ENCODE results near the gene MMP15.
"Not testable (repeated sequence)": the region's sequence is repeated elsewhere in the genome, so short reads cannot be mapped to it uniquely, and the experiment has no call there.

The MMP15 gene

GRCh38 chr16:58051821-58052603 lies 26.5 kb downstream of the MMP15 start:
- no peak for DNase-seq

- no peak for DNase-seq
Observed at GRCh38 chr16:58053682-58054005, 28.1 kb downstream of the MMP15 start.

GRCh38 chr16:58054289-58054688 lies 28.7 kb downstream of the MMP15 start:
- no peak for DNase-seq

GRCh38 chr16:58056580-58056979 lies 31.0 kb downstream of the MMP15 start:
- DNase-seq, result no peak

DNA sequence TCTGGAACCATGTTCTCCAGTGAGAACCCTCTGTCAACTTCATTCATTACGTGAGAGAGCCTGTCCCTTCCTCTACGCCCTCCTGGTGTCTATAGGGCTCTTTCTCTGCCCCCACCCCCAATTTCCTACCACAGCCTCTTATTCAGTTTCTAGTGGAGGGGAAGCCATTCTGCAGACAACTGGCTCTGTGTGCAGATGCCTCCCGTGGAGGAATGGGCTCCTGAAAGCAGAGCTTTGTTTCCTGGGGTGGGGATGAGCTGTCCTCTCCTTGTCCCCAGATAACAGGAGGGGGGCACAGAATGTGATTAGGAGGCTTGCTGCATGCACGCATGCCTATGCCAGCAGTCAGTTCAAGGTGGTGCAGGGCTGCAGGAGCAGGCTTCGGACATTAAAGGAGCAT lies 31.6 kb downstream of the MMP15 start:
- DNase-seq, result no peak

- DNase-seq, result no peak
Observed at GRCh38 chr16:58057784-58058183, 32.2 kb downstream of the MMP15 start.

DNA sequence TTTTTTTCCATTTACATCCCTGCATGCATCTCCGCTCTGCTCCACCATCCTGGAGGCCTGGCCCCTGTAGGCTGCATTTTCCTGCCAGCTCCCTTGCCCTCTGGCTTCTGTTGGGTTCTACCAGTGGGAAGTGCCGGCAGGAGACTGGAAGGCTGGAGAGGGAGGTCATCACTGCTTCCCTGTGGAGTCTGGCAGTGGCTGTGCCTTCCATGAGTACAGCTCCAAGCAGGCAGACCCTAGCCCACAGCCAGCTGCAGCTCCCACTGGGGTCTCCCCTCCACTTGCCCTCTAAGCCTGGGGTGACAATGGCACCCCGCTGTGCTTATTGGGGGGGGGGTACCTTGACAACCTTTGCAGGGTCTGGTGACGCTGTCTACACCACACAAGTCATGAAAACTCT lies 37.3 kb downstream of the MMP15 start:
- DNase-seq, result no peak

DNA sequence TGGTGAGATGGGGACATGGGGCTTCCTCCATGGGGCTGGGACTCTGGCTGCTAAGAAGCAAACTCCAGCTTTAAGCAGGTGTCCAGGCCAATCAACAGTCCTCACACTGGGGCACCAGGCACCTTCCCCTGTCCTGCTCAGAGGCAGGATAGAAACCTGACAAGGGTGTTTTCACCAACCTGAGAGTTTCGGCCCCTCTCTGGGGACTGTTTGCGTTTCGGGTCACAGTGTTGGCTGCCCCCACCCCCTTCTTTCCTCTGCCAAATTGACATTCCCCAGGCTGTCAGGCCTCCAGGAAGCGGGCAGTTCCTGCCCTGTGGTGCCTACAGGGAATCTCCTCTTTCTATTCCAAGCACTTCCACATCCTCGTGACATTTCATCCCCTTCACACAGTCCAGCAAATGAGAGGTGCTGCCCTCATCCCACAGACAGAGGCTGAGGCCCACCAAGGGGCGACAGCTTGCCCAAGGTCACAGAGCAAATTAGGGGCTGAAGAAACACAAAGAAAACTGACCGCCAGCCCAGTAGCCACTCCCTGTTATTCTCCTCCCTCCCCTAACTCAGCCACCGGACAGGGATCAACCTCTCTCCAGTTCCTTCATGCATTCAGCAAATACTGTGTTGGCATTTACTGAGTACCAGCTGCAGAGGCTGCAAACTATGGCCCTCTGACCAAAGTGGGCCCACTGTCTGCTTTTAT lies 38.0 kb downstream of the MMP15 start:
- no peak for DNase-seq

- DNase-seq, result no peak
Observed at GRCh38 chr16:58070585-58070984, 45.0 kb downstream of the MMP15 start.

GRCh38 chr16:58072134-58072533 lies 46.6 kb downstream of the MMP15 start:
- not testable (repeated sequence) for DNase-seq

GRCh38 chr16:58073086-58073485 lies 47.5 kb downstream of the MMP15 start:
- DNase-seq, result not testable (repeated sequence)

- no peak for DNase-seq
Observed at GRCh38 chr16:58074657-58075056, 49.1 kb downstream of the MMP15 start.

- no peak for DNase-seq
Observed at GRCh38 chr16:58076514-58076913, 51.0 kb downstream of the MMP15 start.

GRCh38 chr16:58077796-58078195 lies 52.2 kb downstream of the MMP15 start:
- no peak for DNase-seq

DNA sequence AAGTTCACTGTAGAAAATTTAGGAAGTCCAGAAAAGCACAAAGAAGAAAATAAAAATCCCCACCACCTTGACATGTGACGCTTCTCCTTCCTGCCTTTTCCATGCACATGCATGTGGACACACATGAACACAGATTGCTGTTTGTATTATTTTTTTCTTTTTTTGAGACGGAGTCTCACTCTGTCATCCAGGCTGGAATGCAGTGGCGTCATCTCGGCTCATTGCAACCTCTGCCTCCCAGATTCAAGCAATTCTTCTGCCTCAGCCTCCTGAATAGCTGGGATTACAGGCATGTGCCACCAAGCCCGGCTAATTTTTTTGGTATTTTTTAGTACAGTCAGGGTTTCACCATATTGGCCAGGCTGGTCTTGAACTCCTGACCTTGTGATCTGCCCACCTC lies 55.1 kb downstream of the MMP15 start:
- DNase-seq, result not testable (repeated sequence)

DNA sequence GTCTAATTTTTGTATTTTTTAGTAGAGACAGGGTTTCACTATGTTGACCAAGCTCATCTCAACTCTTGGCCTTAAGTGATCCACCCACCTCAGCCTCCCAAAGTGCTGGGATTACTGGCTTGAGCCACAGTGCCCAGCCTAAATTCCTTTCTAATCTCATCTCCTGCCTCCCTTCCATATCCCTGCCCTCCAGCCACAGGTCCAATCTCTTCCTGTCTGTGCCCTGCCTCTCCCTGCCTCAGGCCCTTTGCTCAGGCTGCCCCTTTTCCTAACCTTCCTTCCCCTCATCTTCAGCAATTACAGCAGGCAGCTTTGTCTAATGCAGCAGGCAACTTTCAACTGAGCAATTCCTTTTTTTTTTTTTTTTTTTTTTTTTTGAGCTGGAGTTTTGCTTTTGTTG lies 56.8 kb downstream of the MMP15 start:
- DNase-seq, result no peak

DNA sequence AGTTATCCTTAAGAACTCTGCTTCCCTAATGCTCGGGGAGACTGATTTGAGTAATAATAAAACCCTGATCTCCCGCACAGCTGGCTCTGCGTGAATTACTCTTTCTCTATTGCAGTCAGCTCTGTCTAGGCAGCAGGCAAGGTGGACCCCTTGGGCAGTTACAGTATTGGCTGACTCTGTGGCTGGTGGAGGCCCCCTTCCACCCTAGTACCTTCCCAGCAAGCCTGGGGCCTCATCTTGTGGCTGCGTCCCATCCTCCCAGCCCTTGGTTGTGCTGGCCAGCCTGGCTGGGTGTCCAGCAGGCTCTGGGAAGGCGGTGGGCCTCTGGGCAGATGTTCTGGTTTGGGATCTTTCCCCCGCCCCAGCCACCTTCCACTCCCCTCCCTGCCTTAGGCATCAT lies 59.1 kb downstream of the MMP15 start:
- no peak for DNase-seq

GRCh38 chr16:58085171-58085570 lies 59.6 kb downstream of the MMP15 start:
- DNase-seq, result no peak

DNA sequence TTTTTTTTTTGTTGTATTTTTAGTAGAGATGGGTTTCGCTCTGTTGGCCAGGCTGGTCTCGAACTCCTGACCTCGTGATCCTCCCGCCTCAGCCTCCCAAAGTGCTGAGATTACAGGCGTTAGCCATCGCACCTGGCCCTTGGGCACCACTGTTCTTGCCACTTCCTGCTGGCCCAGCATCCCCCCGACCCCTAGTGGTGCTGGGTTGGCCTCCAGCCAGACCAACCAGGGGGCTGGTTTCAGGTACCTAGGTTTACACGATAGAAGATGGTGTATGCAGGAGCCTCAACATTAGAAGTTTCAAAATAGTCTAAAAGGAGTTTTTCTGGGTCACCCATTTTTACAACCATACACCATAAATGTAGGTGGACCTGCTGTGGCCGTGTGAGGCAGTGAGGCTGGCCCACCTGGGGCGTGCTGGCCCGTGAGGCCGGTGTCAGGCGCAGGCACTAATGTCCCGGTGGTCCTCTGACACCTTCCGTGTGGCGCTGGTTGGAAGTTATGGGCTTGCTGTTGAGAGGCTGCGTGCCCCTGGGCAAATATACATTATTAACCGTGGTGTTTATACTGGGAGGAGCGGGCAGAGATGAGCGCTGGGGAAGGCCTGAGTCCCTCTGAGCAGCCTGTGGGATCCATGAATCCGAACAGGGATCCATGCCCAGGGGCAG lies 60.2 kb downstream of the MMP15 start:
- no peak for DNase-seq

DNA sequence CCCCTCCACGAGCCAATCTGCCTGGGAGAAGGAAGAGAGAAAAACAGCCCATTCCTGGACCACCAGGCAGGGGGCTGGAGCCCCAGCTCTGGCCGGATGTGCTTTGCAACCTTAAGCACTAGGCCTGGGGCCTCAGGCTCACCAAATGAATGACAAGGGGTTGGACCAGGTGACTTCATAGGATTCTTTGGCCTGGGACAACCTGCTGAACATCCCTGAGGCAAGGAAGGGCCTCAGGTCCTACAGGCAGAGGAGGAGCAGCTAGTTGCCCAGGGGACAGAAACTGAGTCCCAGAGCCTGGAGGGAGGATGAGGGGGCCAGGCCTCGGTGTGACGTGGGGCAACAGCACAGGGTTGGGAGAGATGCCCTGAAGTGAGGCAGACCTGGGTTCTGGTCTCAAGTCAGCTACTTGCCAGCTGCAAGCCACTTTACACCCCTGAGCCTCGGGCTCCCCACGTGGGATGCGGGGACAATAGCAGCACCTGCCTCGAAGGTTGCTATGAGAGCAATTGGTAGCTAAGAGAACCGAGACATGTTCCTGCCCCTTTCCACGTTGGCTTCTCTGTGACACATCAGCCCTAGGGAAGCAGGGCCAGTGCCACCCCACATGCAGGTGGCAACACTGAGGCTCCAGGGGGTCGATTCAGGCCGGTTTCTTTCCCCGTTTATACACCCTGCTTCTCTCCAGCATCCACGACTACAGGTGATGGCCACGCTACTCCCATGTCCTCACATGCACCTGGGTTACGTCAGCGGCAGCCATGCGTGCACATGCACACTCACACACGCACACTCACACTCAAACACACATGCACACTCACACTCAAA lies 61.0 kb downstream of the MMP15 start:
- no peak for DNase-seq

DNA sequence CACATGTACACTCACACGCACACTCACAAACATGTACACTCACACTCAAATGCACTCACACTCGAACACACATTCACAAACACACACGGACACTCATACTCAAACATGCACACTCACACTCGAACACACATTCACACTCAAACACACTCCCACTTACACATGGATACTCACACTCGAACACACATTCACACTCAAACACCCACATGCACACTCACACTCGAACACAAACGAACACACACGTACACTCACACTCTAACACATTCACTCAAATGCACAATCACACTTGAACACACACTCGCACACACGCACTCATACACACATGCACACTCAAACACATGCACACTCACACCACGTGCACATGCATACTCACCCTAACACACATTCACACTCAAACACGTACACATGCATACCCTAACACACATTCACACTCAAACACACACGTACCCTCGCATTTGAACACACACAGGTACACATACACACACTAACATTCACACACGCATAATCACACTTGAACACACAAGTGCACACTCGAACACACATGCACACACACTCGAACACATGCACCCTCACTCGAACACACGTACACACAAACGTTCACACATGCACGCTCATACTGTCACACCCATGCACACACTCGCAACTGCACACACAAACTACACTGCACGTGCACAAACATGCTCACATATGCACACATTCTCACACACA lies 61.8 kb downstream of the MMP15 start:
- no peak for DNase-seq

- DNase-seq, result no peak
Observed at GRCh38 chr16:58088091-58088490, 62.5 kb downstream of the MMP15 start.

DNA sequence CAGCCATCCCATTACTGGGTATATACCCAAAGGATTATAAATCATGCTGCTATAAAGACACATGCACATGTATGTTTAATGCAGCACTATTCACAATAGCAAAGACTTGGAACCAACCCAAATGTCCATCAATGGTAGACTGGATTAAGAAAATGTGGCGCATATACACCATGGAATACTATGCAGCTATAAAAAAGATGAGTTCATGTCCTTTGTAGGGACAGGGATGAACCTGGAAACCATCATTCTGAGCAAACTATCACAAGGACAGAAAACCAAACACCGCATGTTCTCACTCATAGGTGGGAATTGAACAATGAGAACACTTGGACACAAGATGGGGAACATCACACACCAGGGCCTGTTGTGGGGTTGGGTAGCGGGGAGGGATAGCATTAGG lies 64.8 kb downstream of the MMP15 start:
- not testable (repeated sequence) for DNase-seq
